ENCODE results near the gene HECW1.
"Not testable (repeated sequence)": the region's sequence is repeated elsewhere in the genome, so short reads cannot be mapped to it uniquely, and the experiment has no call there.

The HECW1 gene

GRCh38 chr7:43546231-43546630, 433.8 kb downstream of the HECW1 start:
- no peak for DNase-seq (ENCODE audit: low spot score)

DNA sequence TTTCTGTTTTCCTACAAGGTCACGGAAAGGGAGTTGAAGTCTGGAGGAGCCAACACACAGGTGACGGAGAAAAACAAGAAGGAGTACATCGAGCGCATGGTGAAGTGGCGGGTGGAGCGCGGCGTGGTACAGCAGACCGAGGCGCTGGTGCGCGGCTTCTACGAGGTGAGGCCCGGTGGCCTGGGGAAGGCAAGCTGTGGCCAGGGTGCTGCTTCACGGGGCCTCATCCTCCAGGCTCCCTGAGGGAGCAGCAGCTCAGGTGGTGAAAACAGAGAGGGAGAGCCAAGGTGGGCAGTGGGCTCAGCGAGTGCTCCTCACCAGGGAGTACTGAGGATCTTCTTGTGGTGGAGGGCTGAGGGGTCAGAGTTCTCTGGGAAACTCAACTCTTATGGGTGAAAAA, 438.0 kb downstream of the HECW1 start:
- no peak for DNase-seq (ENCODE audit: low spot score)

- peak; percentile 19 for DNase-seq (ENCODE audit: low spot score)
Observed at GRCh38 chr7:43552122-43552521, 439.7 kb downstream of the HECW1 start.

DNA sequence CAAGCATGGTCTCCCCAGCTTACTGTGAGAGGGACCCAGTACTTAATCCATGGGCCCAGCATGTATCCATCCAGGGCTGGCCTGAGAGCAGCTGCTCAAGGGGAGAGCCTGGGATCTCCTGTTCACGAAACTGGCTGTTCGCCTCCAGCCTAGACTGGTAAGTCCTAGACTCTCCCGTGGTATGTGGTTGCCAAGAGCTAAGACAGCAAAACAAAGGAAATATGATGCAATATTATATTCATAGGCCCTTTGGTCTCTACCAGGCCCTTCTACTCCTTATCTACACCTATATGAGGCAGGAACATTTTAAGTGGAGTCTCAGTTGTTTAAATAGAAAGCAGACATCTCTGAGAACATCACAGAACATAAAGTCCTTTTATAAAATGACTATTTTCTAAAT, 441.6 kb downstream of the HECW1 start:
- DNase-seq (ENCODE audit: low spot score): no peak

GRCh38 chr7:43554423-43554822, 442.0 kb downstream of the HECW1 start:
- DNase-seq (ENCODE audit: low spot score): no peak

GRCh38 chr7:43557831-43558495, 445.5 kb downstream of the HECW1 start:
- DNase-seq (ENCODE audit: low spot score): no peak

- DNase-seq (ENCODE audit: low spot score): no peak
Observed at GRCh38 chr7:43559171-43559945, 446.9 kb downstream of the HECW1 start.

GRCh38 chr7:43559946-43560335, 447.5 kb downstream of the HECW1 start:
- no peak for DNase-seq (ENCODE audit: low spot score)

DNA sequence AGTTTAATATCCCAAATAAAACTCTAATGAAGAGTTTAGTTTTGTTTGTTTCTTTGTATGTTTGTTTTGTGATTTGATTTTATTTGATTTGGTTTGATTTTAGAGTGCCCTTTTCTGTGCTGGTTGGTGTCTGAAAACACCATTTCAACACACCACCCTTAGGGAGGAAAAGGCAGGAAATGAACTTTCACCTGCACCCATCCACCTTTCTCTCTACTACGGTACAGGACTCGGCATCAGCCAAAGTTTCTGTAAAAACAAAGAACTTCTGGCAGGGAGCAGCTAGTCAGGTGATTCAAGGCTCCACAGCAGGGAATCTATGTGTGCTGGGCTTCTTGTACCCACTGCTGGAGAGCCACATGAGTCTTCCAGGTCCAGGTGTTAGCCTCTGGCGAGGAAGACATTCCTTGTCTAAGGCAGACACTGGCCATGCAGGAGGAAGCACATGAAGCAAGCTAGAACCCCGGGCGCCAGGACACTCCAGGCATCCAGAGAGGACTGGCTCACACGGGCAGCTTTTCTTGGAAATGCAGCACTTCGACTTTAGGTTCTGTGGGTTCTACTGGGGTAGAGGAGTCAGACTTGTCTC, 448.4 kb downstream of the HECW1 start:
- DNase-seq (ENCODE audit: low spot score): no peak

- no peak for DNase-seq (ENCODE audit: low spot score)
Observed at GRCh38 chr7:43562383-43562782, 449.9 kb downstream of the HECW1 start.

GRCh38 chr7:43565786-43566185, 453.3 kb downstream of the HECW1 start:
- no peak for DNase-seq (ENCODE audit: low spot score)

- DNase-seq (ENCODE audit: low spot score): no peak
Observed at GRCh38 chr7:43568529-43568928, 456.1 kb downstream of the HECW1 start.

DNA sequence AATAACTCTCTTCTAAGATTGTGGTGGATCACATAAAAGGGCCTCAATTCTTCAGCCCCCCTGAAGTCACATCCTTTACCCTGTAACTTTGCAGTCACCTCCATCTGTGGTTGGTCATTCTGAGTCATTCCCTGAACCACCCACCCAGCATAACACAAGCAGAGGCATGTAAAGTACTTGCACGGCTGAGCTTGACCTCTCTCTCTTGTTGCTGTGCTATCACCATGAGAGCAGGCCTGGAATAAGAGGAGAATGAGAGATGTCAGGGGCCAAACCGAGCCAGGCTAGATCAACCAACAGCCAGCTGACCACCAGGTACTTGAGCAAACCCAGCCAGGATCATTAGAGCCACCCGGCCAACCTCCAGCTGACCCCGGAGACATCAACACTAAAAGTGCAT, 457.0 kb downstream of the HECW1 start:
- DNase-seq (ENCODE audit: low spot score): no peak

GRCh38 chr7:43570688-43571365, 458.4 kb downstream of the HECW1 start:
- DNase-seq (ENCODE audit: low spot score): no peak

DNA sequence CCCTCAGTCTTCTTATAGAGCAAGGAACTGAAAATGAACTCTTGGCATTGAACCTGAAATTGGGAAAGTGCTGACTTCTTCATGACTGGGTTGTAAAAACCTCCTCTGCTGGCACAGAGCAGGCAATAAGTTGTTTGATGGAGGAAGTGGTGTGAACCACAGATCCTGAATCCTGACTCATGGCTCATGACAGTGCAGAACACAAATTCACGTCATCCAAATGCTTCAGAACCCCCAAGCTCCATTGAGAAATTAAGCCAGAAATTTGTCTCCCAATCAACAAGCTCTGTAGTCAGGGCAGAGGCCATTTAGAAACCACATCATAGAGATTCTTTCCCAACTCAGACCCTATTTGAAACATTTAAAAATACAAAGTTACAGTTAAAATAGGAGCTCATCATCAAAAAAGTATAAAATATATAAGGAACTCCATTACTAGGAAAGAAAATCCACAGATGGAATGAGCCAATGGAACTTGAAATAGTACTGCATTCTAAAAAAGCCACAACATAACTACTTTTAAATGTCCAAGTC, 460.1 kb downstream of the HECW1 start:
- DNase-seq (ENCODE audit: low spot score): peak; percentile 53

GRCh38 chr7:43573832-43574231, 461.4 kb downstream of the HECW1 start:
- not testable (repeated sequence) for DNase-seq (ENCODE audit: low spot score)

- no peak for DNase-seq (ENCODE audit: low spot score)
Observed at GRCh38 chr7:43575506-43575905, 463.1 kb downstream of the HECW1 start.

- DNase-seq (ENCODE audit: low spot score): no peak
Observed at GRCh38 chr7:43576241-43576640, 463.8 kb downstream of the HECW1 start.

DNA sequence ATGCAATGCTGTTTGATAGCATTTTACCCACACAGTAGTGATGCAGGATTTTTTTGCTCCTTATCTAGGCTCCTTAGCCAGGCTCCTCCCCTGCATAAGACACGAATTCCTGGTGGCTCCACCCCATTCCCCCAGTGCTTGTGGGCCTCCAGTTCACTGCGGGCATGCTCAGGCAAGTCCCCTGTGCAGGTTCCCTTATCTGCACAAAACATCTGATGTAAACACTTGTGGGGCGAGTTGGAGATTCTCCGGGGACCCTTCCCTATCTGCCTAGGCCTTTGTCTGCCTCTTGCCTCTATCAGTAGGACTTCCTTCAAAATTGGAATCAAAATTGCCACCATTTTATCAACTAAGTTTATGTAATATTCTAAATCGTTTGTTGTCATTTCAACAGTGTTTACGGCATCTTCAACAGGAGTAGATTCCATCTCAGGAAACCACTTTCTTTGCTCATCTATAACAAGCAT, 465.1 kb downstream of the HECW1 start:
- no peak for DNase-seq (ENCODE audit: low spot score)

- peak; percentile 91 for DNase-seq (ENCODE audit: low spot score)
Observed at GRCh38 chr7:43582503-43583423, 470.3 kb downstream of the HECW1 start, which contains the start of gene STK17A. STK17A (plus strand) TSS chr7:43583108; CDS start chr7:43583244, 136 bp downstream.

Measured in putamen (tissue), 1 donor.